ENCODE measurements around the gene PET100. TPM values are rescaled to one million over a fixed set of nuclear protein-coding genes. Genes with fewer than 3 reads are reported as not detected.
A peak's percentile ranks its signal among the peaks of the same experiment; 100 is the strongest.

Gene PET100
- total and polyA plus RNA-seq, 10 of the 15 experiments (the other 5 are each of a cell fraction or from before 2014, with no cell fraction given): 47.0 to 462 (median 126) TPM

DNA sequence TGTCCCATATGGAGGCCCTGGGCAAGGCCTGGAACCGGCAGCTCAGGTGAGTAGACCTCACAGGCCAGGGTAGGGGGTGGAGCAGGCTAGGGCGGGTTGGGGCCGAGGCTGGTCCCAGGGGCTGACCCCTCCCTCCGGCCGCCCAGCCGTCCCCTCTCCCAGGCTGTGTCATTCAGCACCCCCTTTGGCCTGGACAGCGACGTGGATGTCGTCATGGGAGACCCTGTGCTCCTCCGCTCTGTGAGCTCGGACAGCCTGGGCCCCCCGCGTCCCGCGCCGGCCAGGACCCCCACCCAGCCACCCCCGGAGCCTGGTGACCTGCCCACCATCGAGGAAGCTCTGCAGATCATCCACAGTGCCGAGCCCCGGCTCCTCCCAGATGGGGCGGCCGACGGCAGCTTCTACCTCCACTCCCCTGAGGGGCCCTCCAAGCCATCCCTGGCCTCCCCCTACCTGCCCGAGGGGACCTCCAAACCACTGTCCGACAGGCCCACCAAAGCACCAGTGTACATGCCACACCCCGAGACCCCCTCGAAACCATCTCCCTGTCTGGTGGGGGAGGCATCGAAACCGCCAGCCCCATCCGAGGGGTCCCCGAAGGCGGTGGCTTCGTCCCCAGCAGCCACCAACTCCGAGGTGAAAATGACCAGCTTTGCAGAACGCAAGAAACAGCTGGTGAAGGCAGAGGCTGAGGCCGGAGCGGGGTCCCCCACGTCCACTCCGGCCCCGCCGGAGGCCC, 17.9 kb upstream of the PET100 start:
- H3K36me3 ChIP-seq (ENCODE audit: control insufficient read depth in 2 of 2, insufficient read depth in 2 of 2, low read length in 1 of 2): no peaks in the 10 kb centered on the region
- H2AFZ ChIP-seq (ENCODE audit: control insufficient read depth, low read depth, low read length): no peak overlapping the region
- RAD21 ChIA-PET (ENCODE audit: unreplicated experiment): no interaction called here
- H4K20me1 ChIP-seq (ENCODE audit: control insufficient read depth, insufficient read depth): no peaks in the 10 kb centered on the region
- no peak overlapping the region for H3K27ac ChIP-seq (ENCODE audit: control insufficient read depth, insufficient read depth)
- FAIRE-seq: no peak
- H3K9me3 ChIP-seq (replicated peaks; ENCODE audit: control insufficient read depth, insufficient read depth, low read length): no peaks in the 10 kb centered on the region
- no peaks in the 10 kb centered on the region for H3K4me1 ChIP-seq (ENCODE audit: control insufficient read depth, insufficient read depth, low read length)
- 48% methylated on average over 27 of the region's 41 CpGs for WGBS (ENCODE audit: insufficient coverage, insufficient replicate concordance, low lambda C conversion rate, missing lambda C conversion rate)
- BruUV-seq (replicated peaks): no TSS peak
- in situ Hi-C loops (cut with MboI): no loop called here
- POLR2A ChIA-PET: no interaction called here
- SMC1A ChIA-PET (ENCODE audit: uncharacterized antibody, unreplicated experiment): no interaction called here
- intact Hi-C loops (cut with micrococcal nuclease; ENCODE audit: unreplicated experiment): no loop called here
- ATAC-seq: no peak
- H3K9ac ChIP-seq (ENCODE audit: control insufficient read depth, insufficient read depth, low read length): no peak overlapping the region
- H3K27me3 ChIP-seq (replicated peaks in 1 of 2; ENCODE audit: control insufficient read depth in 2 of 2, insufficient read depth in 2 of 2, low read length in 1 of 2): no peaks in the 10 kb centered on the region
- CTCF ChIA-PET: no interaction called here
- H3K4me2 ChIP-seq (ENCODE audit: control insufficient read depth, insufficient read depth): no peak overlapping the region
- H3K4me3 ChIP-seq: no peak overlapping the region
- no peak for DNase-seq (ENCODE audit: low read depth, low spot score)
- TF ChIP-seq, protein P1, sequence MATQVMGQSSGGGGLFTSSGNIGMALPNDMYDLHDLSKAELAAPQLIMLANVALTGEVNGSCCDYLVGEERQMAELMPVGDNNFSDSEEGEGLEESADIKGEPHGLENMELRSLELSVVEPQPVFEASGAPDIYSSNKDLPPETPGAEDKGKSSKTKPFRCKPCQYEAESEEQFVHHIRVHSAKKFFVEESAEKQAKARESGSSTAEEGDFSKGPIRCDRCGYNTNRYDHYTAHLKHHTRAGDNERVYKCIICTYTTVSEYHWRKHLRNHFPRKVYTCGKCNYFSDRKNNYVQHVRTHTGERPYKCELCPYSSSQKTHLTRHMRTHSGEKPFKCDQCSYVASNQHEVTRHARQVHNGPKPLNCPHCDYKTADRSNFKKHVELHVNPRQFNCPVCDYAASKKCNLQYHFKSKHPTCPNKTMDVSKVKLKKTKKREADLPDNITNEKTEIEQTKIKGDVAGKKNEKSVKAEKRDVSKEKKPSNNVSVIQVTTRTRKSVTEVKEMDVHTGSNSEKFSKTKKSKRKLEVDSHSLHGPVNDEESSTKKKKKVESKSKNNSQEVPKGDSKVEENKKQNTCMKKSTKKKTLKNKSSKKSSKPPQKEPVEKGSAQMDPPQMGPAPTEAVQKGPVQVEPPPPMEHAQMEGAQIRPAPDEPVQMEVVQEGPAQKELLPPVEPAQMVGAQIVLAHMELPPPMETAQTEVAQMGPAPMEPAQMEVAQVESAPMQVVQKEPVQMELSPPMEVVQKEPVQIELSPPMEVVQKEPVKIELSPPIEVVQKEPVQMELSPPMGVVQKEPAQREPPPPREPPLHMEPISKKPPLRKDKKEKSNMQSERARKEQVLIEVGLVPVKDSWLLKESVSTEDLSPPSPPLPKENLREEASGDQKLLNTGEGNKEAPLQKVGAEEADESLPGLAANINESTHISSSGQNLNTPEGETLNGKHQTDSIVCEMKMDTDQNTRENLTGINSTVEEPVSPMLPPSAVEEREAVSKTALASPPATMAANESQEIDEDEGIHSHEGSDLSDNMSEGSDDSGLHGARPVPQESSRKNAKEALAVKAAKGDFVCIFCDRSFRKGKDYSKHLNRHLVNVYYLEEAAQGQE (IDR thresholded peaks at IDR 0.05; ENCODE audit: low read depth, low read length): peak; percentile 68
- no peak for TF ChIP-seq NFIC (IDR thresholded peaks at IDR 0.05; ENCODE audit: low read depth, low read length)
- no peaks in the 10 kb centered on the region for H3K79me2 ChIP-seq (ENCODE audit: control insufficient read depth, insufficient read depth, low read length)

Measured in GM12878 (cell line).